GM13976 (cell line): ENCODE measurements around the gene ANKFY1.
"Not testable (repeated sequence)": the region's sequence is repeated elsewhere in the genome, so short reads cannot be mapped to it uniquely, and the experiment has no call there.

Experiments used
- DNase-seq: peaks from one replicate; pipeline ENCODE4 v3.0.0; 2012; ENCODE audit warnings: low spot score
- in situ Hi-C: fragments of 300-500 bp; cut with MboI; formaldehyde crosslinking; loops from one replicate; pipeline ENCODE4 v1.12.0; 2022; ENCODE audit warnings: low sequenced_read_pairs, mixed read lengths, inconsistent platforms; ENCODE audit not compliant: unreplicated experiment
- TF ChIP-seq, protein P1 (sequence below): IDR thresholded peaks from 2 replicates; pipeline ENCODE4 v1.5.1; 2012; ENCODE audit warnings: borderline replicate concordance, mild to moderate bottlenecking; ENCODE audit not compliant: insufficient read depth; ENCODE audit errors: extremely low read depth, missing control alignments, control extremely low read depth

The ANKFY1 gene

DNA sequence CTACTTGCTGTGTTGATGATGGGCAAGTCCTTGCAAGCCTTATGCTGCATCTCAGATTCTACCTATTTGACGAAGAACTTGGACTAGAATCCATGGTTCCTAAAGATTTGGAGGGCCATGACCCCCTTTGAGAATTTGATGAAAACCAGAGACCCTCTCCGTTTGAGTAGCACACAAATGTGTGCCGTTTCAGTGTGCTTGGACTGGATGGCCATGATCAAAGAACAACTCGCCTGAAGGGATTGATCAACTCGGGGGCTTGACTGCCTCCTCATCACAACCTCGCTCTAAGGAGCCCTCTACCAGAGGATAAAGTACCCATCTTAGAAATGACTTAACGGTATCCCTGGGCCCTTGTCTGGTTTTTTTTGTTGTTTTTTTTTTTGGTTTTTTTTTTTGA lies 2.8 kb upstream of the ANKFY1 start:
- TF ChIP-seq, protein P1, sequence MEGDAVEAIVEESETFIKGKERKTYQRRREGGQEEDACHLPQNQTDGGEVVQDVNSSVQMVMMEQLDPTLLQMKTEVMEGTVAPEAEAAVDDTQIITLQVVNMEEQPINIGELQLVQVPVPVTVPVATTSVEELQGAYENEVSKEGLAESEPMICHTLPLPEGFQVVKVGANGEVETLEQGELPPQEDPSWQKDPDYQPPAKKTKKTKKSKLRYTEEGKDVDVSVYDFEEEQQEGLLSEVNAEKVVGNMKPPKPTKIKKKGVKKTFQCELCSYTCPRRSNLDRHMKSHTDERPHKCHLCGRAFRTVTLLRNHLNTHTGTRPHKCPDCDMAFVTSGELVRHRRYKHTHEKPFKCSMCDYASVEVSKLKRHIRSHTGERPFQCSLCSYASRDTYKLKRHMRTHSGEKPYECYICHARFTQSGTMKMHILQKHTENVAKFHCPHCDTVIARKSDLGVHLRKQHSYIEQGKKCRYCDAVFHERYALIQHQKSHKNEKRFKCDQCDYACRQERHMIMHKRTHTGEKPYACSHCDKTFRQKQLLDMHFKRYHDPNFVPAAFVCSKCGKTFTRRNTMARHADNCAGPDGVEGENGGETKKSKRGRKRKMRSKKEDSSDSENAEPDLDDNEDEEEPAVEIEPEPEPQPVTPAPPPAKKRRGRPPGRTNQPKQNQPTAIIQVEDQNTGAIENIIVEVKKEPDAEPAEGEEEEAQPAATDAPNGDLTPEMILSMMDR: no peak
- no peak for DNase-seq
- in situ Hi-C loops: no loop called here

DNA sequence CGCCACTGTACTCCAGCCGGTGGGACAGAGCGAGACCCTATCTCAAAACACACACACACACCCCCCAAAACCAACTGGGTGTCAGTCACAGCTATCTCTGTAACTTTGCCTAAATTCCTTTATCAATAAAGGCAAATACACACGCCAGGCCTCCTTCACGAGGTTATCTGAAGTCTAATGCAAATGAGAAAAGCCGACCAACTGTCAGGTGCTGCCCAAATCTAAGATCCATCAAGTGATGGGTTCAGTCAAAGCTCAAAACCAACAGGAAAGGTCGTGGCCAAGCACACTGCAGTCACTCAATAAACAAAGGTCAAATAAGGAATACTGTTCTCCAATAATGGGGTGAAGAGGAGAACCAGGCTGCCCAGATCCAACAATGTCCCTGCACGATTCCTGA lies 1.1 kb downstream of the ANKFY1 start:
- in situ Hi-C loops: no loop called here

DNA sequence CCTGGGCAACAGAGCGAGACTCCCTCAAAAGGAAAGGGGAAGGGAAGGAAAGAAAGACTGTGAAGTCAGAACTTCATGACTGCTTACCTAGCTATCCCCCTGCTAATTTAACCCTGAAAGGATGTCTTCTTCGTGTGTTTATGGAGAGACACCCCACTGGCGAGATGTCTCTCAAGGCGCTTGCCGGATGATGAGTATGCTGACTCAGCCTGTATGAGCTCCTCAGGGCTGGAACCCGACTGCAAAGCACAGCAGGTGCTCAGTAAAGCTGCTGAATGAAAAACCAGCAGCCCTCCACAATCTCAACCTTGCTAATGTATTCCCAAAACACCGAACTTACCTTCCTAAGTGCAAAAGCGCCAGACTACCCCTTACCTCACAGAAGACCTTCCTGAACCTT lies 2.3 kb downstream of the ANKFY1 start:
- in situ Hi-C loops: no loop called here
- no peak for DNase-seq
- TF ChIP-seq, protein P1: no peak

More for the DNA sequence above, 1.1 kb downstream of the ANKFY1 start:
- TF ChIP-seq, protein P1: no peak
- no peak for DNase-seq

DNA sequence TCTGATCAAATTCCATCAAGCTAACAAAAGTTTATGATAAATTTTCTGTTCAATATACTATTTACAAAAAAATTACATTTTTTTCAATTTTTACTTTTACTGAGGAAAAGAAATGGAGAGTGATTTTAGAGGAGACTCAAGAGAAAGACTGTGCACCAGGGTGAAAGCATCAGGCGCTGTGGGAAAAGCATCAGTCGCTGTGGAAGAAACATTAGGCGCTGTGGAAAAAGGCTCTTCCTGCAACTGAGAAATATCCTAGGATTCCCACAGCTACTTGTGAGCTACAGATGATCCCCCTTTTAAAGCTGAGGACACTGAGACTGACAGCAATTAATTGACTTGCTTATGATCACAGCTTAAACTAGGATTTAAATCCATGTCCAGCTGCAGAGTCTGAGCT lies 4.9 kb downstream of the ANKFY1 start:
- no peak for DNase-seq
- TF ChIP-seq, protein P1: no peak
- in situ Hi-C loops: no loop called here

DNA sequence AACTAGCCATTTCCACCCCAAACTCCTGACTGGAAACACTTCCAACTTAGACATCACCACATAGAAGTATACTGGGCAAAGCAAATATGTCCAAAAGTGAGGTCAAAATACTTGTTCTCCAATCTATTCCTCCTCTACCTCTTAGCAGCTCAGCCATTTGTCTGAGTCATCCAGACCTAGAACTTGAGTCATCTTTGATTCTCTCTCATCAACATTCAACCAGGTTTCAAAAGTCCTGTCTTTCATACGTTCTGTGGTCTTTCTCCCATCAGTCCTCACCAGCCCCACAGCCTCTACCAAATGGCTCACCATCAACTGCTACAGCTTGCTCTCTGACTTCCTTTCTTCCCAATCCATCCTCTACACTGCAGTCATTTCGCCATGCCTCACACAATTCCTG lies 6.8 kb downstream of the ANKFY1 start:
- in situ Hi-C loops: no loop called here
- TF ChIP-seq, protein P1: no peak
- no peak for DNase-seq

DNA sequence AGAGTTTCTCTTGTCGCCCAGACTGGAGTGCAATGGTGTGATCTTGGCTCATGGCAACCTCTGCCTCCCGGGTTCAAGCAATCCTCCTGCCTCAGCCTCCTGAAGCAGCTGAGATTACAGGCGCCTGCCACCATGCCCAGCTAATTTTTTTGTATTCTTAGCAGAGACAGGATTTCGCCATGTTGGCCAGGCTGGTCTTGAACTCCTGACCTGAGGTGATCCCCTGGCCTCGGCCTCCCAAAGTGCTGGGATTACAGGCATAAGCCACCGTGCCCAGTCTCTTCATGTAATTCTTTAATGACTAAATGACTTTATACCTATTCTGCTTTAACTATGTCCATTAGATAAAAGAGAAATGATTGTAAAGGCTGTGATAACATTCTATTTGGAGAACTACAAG lies 8.5 kb downstream of the ANKFY1 start:
- in situ Hi-C loops, DNase-seq: not testable (repeated sequence)

DNA sequence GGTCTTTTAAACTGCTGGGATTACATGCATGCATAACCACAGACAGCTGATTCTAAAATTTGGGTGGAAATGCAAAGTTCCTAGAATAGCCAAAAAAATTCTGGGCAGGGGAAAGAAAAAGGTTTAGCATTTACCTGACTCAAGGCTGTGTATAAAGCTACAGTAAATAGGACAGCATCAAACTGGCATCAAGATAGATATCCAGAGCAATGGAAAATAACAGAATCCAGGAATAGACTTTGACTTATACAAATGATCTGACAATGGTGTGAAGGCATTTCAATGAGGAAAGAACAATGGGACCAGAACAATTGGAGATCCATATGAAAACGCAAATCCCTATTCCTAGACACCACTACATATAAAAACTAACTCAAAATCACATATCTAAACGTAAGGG lies 12.9 kb downstream of the ANKFY1 start:
- TF ChIP-seq, protein P1: no peak
- no peak for DNase-seq
- in situ Hi-C loops: no loop called here
